GM13976 (cell line): ENCODE results near the gene ALAD.

Experiments
- DNase-seq: peaks from one replicate; pipeline ENCODE4 v3.0.0; 2012; ENCODE audit warnings: low spot score
- in situ Hi-C: fragments of 300-500 bp; cut with MboI; formaldehyde crosslinking; loops from one replicate; pipeline ENCODE4 v1.12.0; 2022; ENCODE audit warnings: low sequenced_read_pairs, mixed read lengths, inconsistent platforms; ENCODE audit not compliant: unreplicated experiment
- TF ChIP-seq, protein P1 (sequence below): IDR thresholded peaks from 2 replicates; pipeline ENCODE4 v1.5.1; 2012; ENCODE audit warnings: borderline replicate concordance, mild to moderate bottlenecking; ENCODE audit not compliant: insufficient read depth; ENCODE audit errors: extremely low read depth, missing control alignments, control extremely low read depth

ALAD gene

GRCh38 chr9:113360242-113360842 lies 40.7 kb downstream of the ALAD start:
- DNase-seq: no peak
- in situ Hi-C loops: no loop called here
- TF ChIP-seq, protein P1, sequence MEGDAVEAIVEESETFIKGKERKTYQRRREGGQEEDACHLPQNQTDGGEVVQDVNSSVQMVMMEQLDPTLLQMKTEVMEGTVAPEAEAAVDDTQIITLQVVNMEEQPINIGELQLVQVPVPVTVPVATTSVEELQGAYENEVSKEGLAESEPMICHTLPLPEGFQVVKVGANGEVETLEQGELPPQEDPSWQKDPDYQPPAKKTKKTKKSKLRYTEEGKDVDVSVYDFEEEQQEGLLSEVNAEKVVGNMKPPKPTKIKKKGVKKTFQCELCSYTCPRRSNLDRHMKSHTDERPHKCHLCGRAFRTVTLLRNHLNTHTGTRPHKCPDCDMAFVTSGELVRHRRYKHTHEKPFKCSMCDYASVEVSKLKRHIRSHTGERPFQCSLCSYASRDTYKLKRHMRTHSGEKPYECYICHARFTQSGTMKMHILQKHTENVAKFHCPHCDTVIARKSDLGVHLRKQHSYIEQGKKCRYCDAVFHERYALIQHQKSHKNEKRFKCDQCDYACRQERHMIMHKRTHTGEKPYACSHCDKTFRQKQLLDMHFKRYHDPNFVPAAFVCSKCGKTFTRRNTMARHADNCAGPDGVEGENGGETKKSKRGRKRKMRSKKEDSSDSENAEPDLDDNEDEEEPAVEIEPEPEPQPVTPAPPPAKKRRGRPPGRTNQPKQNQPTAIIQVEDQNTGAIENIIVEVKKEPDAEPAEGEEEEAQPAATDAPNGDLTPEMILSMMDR: no peak

- TF ChIP-seq, protein P1: no peak
- in situ Hi-C loops: no loop called here
- no peak for DNase-seq
Measured at GRCh38 chr9:113359385-113359784, 41.7 kb downstream of the ALAD start.

DNA sequence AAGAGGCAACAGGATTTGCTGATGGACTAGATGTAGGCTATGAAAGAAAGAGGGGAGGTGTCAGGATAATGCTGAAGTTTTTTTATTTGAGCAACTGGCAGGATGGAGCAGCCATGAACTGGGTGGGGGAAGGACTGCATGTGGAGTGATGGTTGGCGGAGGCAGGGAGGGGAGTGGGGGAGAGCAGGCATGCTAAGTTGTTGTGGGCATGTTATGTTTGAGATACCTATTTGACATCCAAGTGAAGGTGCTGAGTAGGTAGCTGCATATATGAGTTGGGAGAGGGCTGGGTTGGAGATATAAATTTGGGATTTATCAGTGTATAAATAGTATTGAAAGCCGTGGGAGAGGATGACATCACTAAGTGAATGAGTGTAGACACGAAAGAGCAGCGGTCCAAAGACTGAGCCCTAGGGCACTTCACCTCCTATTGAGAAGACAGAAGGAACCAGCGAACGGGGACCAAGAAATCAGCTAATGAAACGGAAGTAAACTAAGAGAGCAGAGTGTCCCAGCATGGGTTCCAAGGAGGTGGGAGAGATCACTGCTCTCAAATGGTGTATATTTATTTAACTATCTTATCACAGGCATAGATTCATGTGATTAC lies 44.3 kb downstream of the ALAD start:
- TF ChIP-seq, protein P1: no peak
- no peak for DNase-seq
- in situ Hi-C loops: no loop called here

GRCh38 chr9:113355040-113355596 lies 46.0 kb downstream of the ALAD start:
- TF ChIP-seq, protein P1: no peak
- no peak for DNase-seq
- in situ Hi-C loops: no loop called here

DNA sequence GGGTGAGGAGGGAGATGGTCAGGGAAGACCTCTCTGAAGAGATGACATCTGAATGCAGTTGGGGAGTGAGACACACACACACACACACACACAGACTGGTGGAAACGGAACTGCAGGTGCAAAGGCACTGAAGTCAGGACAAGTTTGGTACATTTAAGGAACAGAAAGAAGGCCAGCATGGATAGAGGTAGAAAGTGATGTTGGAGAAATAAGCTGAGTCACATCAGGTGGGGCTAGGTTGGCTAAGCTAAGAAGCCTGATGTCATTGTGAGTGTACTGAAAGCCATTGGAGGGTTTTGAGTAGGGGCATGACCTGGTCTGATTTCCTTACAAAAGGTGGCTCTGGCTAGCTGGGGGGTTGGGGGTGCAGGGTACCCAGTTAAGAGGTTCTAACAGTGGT lies 48.7 kb downstream of the ALAD start:
- in situ Hi-C loops: no loop called here
- TF ChIP-seq, protein P1: no peak
- no peak for DNase-seq

DNA sequence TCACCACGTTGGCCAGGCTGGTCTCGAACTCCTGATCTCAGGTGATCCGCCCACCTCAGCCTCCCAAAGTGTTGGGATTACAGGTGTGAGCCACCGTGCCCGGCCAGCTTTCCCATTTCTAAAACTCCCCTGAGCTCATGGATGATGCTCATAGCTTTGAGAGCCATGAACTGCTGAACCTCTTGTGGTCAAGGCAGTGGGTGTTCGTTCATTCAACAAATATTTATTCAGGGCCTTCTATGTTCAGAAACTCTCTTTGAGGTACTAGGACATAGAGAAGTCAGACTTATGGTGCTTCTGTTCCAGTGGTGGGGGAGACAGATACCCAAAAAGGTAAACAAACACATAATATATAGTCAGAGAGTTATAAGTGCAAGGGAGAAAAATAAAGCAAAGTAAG lies 49.1 kb downstream of the ALAD start:
- DNase-seq: no peak
- in situ Hi-C loops: no loop called here
- TF ChIP-seq, protein P1: no peak

- DNase-seq: peak; percentile 60
- TF ChIP-seq, protein P1: no peak
- in situ Hi-C loops: no loop called here
Measured at GRCh38 chr9:113350937-113351336, 50.1 kb downstream of the ALAD start.
